Measurements from ENCODE around the gene NEO1.

NEO1 gene

GRCh38 chr15:73049564-73050215, 2.6 kb upstream of the NEO1 start:
- no peaks in the 10 kb centered on the region for H3K36me3 ChIP-seq (ENCODE audit: insufficient read depth)
- H4K20me1 ChIP-seq (ENCODE audit: insufficient read depth): no peaks in the 10 kb centered on the region
- H3K79me2 ChIP-seq (ENCODE audit: insufficient read depth, low read depth): no peaks in the 10 kb centered on the region
- H3K4me1 ChIP-seq (ENCODE audit: low read depth, poor library complexity, severe bottlenecking): peaks cover 15% of the 10 kb centered on the region
- TF ChIP-seq, protein P1, sequence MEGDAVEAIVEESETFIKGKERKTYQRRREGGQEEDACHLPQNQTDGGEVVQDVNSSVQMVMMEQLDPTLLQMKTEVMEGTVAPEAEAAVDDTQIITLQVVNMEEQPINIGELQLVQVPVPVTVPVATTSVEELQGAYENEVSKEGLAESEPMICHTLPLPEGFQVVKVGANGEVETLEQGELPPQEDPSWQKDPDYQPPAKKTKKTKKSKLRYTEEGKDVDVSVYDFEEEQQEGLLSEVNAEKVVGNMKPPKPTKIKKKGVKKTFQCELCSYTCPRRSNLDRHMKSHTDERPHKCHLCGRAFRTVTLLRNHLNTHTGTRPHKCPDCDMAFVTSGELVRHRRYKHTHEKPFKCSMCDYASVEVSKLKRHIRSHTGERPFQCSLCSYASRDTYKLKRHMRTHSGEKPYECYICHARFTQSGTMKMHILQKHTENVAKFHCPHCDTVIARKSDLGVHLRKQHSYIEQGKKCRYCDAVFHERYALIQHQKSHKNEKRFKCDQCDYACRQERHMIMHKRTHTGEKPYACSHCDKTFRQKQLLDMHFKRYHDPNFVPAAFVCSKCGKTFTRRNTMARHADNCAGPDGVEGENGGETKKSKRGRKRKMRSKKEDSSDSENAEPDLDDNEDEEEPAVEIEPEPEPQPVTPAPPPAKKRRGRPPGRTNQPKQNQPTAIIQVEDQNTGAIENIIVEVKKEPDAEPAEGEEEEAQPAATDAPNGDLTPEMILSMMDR (conservative IDR thresholded peaks at IDR 0.05; ENCODE audit: low read depth, low read length): no peak
- no peak overlapping the region for H3K4me3 ChIP-seq (IDR thresholded peaks at IDR 0.05; ENCODE audit: insufficient read depth, low read depth, low read length)
- no peak overlapping the region for H3K4me2 ChIP-seq
- no peaks in the 10 kb centered on the region for H3K27me3 ChIP-seq (ENCODE audit: insufficient read depth, low read depth)
- H3K9ac ChIP-seq: no peak overlapping the region
- H3K27ac ChIP-seq: no peak overlapping the region
- H2AFZ ChIP-seq (ENCODE audit: low read depth): no peak overlapping the region

DNA sequence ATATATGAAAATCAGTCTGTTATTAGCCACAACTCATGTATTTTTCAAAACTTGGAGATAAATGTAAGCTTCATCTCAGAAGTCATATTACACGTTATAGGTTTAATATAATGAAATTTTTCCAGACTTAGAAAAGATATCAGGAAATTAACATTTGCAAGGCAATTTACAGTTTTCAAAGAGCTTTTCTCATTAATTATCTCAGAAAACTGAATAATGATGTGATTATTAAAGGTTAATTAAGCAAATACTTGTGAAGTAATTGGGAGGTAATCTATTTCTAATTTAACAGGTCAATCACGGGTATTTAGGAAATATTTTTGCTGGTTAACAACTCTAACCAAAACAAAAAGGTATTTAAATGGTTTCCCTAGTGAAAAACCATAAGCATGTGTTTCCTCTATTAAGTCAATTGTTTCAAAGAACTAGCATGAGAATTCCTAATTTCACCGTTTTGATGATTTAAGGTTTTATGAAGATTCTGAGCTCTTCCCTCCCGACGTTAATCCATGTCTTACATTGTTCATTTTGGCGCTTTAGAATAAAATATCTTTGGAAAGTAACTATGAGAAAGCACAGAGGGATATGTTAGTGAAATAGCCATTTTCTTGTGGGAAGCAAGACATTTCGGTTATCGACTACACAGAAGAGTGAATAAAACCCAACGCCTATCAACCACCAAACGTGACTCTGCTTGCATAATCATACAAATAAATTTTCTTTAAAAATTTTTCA, 1.5 kb upstream of the NEO1 start:
- Histone ChIP-seq H3K36me3 (ENCODE audit: insufficient read depth) (no peaks in the 10 kb centered on the region), H3K4me1 (ENCODE audit: low read depth, poor library complexity, severe bottlenecking) (peaks cover 15% of the 10 kb centered on the region), H3K9ac (peak overlapping the region; percentile 76; the same call in 1 of the 2 replicates), H3K79me2 (ENCODE audit: insufficient read depth, low read depth) (no peaks in the 10 kb centered on the region), H3K27ac (peak overlapping the region; percentile 73; the same call in 1 of the 2 replicates), H3K27me3 (ENCODE audit: insufficient read depth, low read depth) (no peaks in the 10 kb centered on the region), H4K20me1 (ENCODE audit: insufficient read depth) (no peaks in the 10 kb centered on the region), H2AFZ (ENCODE audit: low read depth) (peak overlapping the region; percentile 87), H3K4me3 (IDR thresholded peaks at IDR 0.05; ENCODE audit: insufficient read depth, low read depth, low read length) (no peak overlapping the region), H3K4me2 (peak overlapping the region; percentile 86)
- TF ChIP-seq, protein P1 (conservative IDR thresholded peaks at IDR 0.05; ENCODE audit: low read depth, low read length): no peak

DNA sequence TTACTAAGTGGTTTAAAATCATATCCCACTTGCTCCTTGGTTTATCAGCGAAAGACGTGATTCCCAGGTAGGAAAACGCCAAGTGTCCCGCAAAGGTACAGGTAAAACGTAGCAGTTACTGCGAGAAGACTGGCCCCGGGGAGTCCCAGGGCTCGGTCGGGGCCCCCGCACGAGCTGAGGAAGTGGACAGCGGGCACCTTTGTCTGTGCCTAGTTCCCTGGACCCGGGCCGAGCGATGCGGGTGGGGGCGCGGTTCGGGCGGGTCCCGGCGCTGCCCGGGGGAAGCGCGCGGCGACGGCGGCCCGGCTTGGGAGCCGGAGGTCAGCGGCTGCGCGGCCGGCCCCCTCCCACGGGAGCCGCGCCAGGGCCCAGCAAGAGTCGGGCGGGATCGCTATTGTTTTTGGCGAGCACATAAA, 864 bp upstream of the NEO1 start:
- Histone ChIP-seq H3K27ac (peak overlapping the region; percentile 73), H3K4me1 (ENCODE audit: low read depth, poor library complexity, severe bottlenecking) (peaks cover 15% of the 10 kb centered on the region), H3K36me3 (ENCODE audit: insufficient read depth) (no peaks in the 10 kb centered on the region), H3K27me3 (ENCODE audit: insufficient read depth, low read depth) (no peaks in the 10 kb centered on the region), H3K9ac (peak overlapping the region; percentile 76), H3K4me3 (IDR thresholded peaks at IDR 0.05; ENCODE audit: insufficient read depth, low read depth, low read length) (no peak overlapping the region), H2AFZ (ENCODE audit: low read depth) (peak overlapping the region; percentile 87), H3K79me2 (ENCODE audit: insufficient read depth, low read depth) (no peaks in the 10 kb centered on the region), H4K20me1 (ENCODE audit: insufficient read depth) (no peaks in the 10 kb centered on the region), H3K4me2 (peak overlapping the region; percentile 86)
- TF ChIP-seq, protein P1 (conservative IDR thresholded peaks at IDR 0.05; ENCODE audit: low read depth, low read length): no peak

DNA sequence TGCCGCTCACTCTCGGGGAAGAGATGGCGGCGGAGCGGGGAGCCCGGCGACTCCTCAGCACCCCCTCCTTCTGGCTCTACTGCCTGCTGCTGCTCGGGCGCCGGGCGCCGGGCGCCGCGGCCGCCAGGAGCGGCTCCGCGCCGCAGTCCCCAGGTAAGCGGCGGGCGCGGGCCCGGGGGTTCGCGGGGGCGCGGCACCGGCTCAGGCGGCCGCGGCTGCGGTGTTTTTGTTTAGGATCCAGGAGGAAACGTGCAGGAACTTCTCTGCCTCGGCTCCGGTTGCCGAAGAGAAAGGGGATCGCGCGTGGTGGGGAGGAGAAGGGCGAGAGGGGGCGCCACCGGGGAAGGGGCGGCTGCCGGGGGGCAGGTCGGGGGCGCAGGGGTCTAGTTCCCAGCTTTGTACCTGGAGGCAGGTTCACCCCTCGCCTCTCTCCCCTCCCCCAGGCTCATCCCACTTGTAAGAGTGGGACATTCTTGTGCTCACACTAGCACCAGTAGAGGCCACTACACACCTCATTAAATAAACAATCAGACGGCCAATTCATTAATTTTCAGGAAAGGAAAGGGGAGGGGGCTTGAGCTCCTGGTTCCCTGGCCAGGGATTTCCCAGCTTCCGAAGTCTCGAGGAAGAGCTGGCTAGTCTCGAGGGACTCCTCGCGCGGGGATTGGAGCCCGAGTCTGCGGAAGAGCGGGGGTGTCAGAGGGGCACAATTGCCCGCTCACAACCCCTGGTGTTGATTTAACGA, 562 bp downstream of the NEO1 start:
- Histone ChIP-seq H3K4me1 (ENCODE audit: low read depth, poor library complexity, severe bottlenecking) (peaks cover 15% of the 10 kb centered on the region), H3K9ac (peak overlapping the region; percentile 35; the same call in 1 of the 2 replicates), H3K79me2 (ENCODE audit: insufficient read depth, low read depth) (no peaks in the 10 kb centered on the region), H3K4me2 (peak overlapping the region; percentile 92), H3K27ac (peak overlapping the region; percentile 42; the same call in 1 of the 2 replicates), H3K36me3 (ENCODE audit: insufficient read depth) (no peaks in the 10 kb centered on the region), H3K27me3 (ENCODE audit: insufficient read depth, low read depth) (no peaks in the 10 kb centered on the region), H3K4me3 (IDR thresholded peaks at IDR 0.05; ENCODE audit: insufficient read depth, low read depth, low read length) (no peak overlapping the region), H2AFZ (ENCODE audit: low read depth) (peak overlapping the region; percentile 75), H4K20me1 (ENCODE audit: insufficient read depth) (no peaks in the 10 kb centered on the region)
- TF ChIP-seq, protein P1 (conservative IDR thresholded peaks at IDR 0.05; ENCODE audit: low read depth, low read length): peak; percentile 40
